HCT116 (cell line): ENCODE results near the gene FBXL19.

Source experiments
- EZH2 ChIP-seq: fragments of 200-600 bp; sonication (generic); IDR thresholded peaks from 2 replicates; pipeline ENCODE4 v1.6.1; 2017; ENCODE audit warnings: antibody characterized with exemption, mixed run types
- EZH2phosphoT487 ChIP-seq: fragments of 200-600 bp; IDR thresholded peaks from 2 replicates; pipeline ENCODE4 v1.6.1; 2018; ENCODE audit warnings: antibody characterized with exemption, borderline replicate concordance
- JUND ChIP-seq: IDR thresholded peaks from 2 replicates; pipeline ENCODE4 v1.6.1; 2012
- POLR2A ChIP-seq: IDR thresholded peaks from 2 replicates; pipeline ENCODE4 v1.7.0; 2011; ENCODE audit warnings: borderline replicate concordance; ENCODE audit not compliant: insufficient read depth, insufficient read length; ENCODE audit errors: extremely low read depth
- POLR2AphosphoS5 ChIP-seq: IDR thresholded peaks from 2 replicates; pipeline ENCODE4 v1.6.1; 2011; ENCODE audit warnings: mild to moderate bottlenecking, low read depth, low read length, moderate library complexity
- ZNF274 ChIP-seq: fragments of 200-500 bp; sonication (Bioruptor generic); IDR thresholded peaks from 2 replicates; pipeline ENCODE4 v1.6.1; 2014; ENCODE audit warnings: mild to moderate bottlenecking, low read depth, low read length, inconsistent platforms
- TF ChIP-seq, protein P1 (sequence below): IDR thresholded peaks from 2 replicates; pipeline ENCODE4 v1.6.1; 2012
- TF ChIP-seq, protein P2 (sequence below), 3 experiments: fragments of 200-600 bp in 1 of 3; sonication (generic) in 1 of 3; IDR thresholded peaks in 2 of 3; conservative IDR thresholded peaks in 1 of 3; 2 replicates each; pipeline ENCODE4 v1.5.1; 2012 to 2017; ENCODE audit warnings: low read depth in 2 of 3, low read length in 2 of 3, antibody characterized with exemption in 1 of 3, borderline replicate concordance in 1 of 3, control low read depth in 1 of 3, mild to moderate bottlenecking in 1 of 3, mixed read lengths in 1 of 3, mixed run types in 1 of 3, moderate library complexity in 1 of 3; ENCODE audit not compliant: insufficient read depth in 1 of 3

DNA sequence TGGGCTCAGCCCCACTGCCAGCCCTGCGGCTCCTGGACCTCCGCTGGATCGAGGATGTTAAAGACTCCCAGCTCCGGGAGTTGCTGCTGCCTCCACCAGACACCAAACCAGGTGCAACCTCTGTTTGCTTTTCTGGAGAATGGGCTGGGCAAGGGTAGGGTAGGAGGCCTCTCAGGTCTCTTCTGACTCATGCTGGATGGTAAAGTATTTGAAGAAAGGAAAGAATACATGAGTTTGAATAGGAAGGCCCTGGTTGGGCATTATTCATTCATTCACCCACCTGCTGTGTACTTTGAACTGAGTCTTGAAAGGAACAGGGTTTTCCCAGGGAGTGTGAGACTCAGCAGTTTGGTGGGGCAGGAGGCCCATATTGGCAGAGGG, 19.0 kb downstream of the FBXL19 start:
- TF ChIP-seq, protein P1, sequence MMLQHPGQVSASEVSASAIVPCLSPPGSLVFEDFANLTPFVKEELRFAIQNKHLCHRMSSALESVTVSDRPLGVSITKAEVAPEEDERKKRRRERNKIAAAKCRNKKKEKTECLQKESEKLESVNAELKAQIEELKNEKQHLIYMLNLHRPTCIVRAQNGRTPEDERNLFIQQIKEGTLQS: no peak
- TF ChIP-seq, protein P2, sequence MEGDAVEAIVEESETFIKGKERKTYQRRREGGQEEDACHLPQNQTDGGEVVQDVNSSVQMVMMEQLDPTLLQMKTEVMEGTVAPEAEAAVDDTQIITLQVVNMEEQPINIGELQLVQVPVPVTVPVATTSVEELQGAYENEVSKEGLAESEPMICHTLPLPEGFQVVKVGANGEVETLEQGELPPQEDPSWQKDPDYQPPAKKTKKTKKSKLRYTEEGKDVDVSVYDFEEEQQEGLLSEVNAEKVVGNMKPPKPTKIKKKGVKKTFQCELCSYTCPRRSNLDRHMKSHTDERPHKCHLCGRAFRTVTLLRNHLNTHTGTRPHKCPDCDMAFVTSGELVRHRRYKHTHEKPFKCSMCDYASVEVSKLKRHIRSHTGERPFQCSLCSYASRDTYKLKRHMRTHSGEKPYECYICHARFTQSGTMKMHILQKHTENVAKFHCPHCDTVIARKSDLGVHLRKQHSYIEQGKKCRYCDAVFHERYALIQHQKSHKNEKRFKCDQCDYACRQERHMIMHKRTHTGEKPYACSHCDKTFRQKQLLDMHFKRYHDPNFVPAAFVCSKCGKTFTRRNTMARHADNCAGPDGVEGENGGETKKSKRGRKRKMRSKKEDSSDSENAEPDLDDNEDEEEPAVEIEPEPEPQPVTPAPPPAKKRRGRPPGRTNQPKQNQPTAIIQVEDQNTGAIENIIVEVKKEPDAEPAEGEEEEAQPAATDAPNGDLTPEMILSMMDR (IDR thresholded peaks at IDR 0.05 in 2 of 3, conservative IDR thresholded peaks at IDR 0.05 in 1 of 3; ENCODE audit: borderline replicate concordance in 1 of 3, insufficient read depth in 1 of 3, low read depth in 2 of 3, low read length in 2 of 3): no peak
- TF ChIP-seq POLR2AphosphoS5 (no peak), ZNF274 (no peak), JUND (no peak), EZH2 (no peak), POLR2A (no peak), EZH2phosphoT487 (no peak)
